GM21737 (cell line): ENCODE results near the gene LMNTD2.
A peak's percentile ranks its signal among the peaks of the same experiment; 100 is the strongest.
"Not testable (repeated sequence)": the region's sequence is repeated elsewhere in the genome, so short reads cannot be mapped to it uniquely, and the experiment has no call there.

Source experiments
- ATAC-seq: cut with Tn5 transposase; IDR thresholded peaks from one replicate; pipeline ENCODE4 v1.9.1; 2021; ENCODE audit warnings: mild to moderate bottlenecking, moderate library complexity; ENCODE audit not compliant: unreplicated experiment

The LMNTD2 gene

DNA sequence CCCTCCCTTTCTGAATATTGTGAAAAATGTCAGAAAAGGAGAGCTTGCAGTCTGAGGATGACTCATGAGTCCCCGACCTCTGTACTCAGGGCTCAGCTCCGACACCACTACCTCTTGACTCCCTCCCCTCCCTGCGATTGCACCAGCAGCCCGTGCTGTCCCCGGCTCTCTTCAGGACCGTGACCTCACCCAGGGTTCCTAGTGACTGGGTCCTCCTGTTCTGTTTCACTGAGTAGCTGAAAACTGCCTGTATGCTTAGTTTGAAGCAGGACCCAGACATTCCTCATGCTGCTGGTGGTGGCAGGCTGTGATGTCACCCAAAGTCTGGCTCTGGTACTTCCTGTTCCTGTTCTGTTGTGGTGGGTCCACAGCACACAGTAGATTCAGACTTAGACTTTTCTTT lies 27.4 kb upstream of the LMNTD2 start:
- ATAC-seq = no peak

DNA sequence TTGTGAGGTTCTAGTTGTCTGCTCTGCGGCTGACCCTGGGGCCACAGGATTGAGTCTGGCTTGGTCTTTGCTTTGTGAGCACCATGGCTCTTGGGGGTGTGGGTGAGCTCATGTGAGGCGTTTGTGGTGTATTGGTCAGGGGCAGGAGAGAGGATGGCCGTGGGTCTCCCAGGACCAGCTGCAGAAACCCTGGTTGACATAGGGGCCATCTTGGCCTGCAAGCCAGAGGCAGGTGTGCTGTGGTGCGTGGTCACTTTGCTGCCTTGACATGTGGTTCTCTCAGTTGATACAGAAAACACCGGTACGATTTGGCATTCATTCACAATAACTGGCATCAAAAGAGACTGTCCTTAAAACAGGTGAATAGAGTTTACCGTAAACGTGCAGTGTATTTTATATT lies 27.0 kb upstream of the LMNTD2 start:
- ATAC-seq = no peak

DNA sequence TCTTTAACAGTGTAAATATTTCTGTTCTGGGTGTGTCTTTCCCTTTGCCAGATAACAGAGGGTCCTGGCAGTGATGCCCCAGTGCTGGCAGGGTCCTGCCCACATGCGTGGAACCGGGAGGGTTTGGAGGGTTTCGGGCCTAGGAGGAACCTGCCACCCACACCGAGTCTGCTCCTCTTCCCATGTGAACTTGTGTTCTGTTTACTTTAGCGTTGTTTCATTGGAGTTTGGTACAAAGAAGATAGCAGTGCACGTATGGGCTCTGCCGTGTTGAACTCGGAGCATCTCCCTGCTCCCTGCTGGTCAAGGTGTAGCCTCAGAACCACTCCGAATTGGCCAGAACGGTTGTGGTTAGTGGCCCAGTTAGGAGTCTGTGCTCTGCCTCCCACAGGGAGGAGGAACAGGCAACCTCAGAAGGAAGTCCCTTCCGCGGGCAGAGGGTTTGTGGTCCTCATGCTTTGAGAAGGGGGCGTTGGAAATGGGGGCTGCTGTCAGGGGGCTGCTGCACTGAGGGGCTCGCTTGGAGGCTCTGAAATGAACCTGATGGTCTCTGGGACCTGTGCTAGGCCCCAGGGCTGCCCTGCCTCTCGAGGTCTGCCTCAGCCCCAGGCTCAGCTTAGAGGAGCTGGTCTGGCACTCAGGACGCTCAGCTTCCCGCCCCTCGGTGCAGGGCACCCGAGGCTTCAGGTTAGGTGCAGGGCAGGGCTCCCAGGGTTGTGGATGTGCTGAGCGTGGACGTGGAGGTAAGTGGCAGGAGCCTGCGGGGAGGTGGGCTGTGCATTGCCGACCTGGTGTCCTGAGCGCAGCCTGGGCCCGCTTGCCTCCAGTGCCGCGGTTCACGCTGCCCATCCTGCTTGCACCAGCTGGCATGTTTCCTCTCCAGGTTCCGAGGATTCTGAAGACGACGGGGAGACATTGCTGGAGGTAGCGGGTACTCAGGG lies 26.1 kb upstream of the LMNTD2 start:
- ATAC-seq = no peak

DNA sequence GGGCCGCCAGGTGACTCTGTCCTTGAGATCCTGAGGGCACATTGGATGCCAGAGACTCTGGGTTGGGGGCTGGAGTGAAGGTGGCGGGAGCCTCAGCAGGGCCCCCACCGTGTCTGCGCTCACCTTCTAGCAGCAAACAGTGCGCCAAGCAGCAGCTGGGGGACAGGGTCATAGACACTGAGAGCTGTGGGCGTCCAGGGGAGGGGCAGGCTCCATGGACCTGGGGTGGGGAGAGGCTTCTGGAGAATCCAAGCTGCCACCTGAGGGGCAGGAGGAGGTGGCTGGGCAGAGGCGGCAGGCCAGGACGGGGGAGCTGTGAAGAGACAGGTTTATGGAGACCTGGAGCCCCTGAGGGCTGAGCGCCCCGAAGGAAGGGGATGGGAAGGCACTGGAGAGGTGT lies 23.7 kb upstream of the LMNTD2 start:
- ATAC-seq = no peak

DNA sequence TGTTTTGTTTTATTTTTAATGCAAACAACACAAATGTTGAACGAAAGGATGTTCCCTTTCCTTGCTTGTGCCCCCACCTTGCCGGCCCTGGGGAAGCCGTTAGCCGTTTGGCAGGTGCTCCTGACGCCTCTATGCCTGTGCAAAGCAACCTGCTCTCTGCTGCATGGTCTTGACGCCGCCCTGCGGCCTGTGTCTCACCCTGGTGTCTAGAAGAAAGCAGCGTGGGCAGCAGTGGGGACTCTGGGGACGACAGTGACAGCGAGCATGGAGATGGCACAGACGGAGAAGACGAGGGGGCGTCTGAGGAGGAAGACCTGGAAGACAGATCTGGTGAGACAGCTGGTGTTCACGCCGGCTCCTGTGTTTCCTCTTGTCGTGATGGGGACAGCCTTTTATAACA lies 21.2 kb upstream of the LMNTD2 start:
- no peak for ATAC-seq

DNA sequence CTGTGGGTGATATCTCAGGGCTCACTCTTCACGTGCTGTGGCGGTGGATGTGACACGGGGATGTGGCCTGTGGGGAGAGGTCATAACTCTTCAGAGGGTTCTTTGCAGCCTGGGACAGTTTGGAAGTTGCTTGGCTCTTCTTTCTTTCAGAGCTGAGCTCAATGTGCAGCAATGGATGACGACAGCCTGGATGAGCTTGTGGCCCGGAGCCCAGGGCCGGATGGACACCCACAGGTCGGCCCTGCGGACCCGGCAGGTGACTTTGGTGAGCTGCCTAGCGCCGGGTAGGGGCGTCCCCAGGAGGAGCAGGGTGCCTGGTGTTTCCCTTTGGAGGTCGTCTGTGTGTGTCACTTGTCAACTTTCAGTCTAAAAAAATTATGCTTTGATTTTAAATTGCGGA lies 20.8 kb upstream of the LMNTD2 start:
- ATAC-seq = no peak

DNA sequence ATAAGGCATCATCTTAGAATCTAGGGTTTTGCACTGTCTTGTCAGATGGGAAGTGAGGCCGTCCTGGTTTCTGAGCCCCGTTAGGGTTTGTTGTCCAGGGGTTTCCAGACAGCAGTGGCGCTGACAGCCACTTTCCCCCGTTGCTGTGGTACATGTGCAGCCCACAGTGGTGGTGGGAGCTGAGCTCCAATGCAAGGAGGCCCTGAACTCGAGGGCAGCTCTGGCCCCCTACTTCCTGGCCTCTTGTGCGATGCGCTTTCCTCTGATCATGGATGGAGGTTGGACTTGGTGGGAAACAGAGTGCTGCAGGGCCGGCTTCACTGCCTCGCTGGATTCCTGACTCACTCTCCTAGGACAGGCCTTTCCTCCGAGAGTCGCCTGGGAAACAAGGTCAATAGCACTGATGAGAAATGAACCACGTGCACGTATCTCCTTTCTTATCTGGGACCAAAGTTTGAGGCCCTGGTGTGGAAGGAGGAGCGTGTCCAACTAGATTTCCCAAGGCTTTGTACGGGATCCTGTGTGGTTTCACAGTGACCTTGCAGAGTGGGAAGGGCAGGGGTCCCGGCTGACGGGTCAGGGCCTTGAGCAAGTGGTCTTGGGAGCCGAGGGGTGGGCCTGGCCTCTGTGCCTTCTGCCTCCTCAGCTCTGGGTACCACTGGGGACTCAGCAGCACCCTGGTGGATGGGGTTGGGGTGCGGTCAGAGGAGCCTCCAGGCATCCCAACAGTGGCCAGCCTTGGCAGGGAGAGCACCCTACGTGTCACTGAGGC lies 19.5 kb upstream of the LMNTD2 start:
- no peak for ATAC-seq

DNA sequence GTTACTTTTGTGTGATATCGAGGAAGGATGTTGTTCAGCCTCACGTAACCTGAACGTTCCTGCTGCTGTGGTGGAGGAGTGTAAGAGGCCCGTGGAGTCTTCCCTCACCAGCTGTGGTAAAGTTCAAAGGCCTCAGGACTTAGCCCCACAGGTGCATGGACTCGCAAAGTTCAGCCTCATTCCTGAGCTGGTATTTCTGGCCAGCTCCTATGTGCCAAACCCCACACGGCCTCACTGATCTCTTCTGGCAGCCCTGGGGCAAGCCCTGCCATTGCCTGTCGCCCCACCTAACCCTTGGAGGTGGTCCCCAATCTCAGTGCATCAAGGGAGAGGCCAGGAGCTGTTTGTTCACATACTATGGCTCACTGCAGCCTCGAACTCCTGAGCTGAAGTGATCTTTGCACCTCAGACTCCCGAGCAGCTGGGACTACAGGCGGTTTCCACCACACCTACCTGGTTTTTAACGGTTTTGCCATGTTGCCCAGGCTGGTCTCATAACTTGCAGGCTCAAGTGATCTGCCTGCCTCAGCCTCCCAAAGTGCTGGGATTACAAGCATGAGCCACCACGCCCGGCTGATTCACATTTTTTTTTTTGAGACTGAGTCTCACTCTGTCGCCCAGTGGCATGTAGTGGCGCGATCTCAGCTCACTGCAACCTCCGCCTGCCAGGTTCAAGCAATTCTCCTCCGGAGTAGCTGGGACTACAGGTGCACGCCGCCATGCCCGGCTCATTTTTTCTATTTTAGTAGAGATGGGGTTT lies 17.9 kb upstream of the LMNTD2 start:
- no peak for ATAC-seq

DNA sequence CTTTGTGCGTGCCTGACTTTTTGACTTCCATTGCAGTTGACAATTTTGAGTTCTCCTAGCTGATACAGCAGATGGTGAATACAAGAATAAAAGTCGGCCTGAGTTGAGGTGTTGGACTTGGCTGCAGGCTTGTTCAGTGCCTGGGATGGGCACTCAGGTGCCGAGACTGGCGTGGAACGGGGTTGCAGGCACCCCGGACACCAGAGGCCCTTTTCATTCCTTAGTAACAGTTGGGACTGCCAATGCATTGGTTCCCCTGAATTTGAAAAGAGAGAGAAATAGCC lies 17.0 kb upstream of the LMNTD2 start:
- no peak for ATAC-seq

DNA sequence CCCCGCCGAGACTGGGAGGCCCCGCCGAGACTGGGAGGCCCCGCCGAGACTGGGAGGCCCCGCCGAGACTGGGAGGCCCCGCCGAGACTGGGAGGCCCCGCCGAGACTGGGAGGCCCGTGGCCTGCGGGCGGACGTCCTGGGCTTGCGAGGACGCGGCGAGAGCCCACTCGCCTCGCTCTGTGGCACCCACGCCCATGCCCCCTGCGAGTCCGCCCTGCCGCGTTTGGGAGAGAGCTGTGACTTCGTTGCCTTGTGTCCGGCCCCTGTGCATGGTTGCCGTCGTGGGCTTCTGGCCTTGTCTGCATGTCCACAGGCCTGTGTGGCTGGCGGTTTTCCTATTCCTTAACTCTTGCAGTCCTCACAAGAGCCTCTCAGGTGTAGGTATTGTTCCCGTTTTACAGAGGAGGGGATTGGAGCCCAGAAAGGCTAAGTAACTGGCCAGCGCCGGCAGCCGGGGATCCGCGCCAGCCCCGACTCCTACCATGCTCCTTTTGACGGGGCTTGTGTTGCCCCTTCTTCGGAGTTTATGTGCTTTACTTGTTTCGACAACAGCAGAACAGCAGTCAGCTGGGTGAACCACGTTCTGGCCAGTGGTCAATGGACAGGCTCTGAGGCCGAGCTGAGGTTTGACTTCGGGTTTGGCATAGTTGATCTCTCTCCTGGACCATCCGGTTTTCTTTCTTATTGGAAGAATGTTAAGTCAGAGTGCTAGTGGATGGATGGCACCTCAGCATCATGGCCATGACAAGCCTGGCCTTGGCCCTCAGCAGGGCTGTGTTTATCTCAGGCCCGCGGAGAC lies 16.5 kb upstream of the LMNTD2 start:
- ATAC-seq = no peak

DNA sequence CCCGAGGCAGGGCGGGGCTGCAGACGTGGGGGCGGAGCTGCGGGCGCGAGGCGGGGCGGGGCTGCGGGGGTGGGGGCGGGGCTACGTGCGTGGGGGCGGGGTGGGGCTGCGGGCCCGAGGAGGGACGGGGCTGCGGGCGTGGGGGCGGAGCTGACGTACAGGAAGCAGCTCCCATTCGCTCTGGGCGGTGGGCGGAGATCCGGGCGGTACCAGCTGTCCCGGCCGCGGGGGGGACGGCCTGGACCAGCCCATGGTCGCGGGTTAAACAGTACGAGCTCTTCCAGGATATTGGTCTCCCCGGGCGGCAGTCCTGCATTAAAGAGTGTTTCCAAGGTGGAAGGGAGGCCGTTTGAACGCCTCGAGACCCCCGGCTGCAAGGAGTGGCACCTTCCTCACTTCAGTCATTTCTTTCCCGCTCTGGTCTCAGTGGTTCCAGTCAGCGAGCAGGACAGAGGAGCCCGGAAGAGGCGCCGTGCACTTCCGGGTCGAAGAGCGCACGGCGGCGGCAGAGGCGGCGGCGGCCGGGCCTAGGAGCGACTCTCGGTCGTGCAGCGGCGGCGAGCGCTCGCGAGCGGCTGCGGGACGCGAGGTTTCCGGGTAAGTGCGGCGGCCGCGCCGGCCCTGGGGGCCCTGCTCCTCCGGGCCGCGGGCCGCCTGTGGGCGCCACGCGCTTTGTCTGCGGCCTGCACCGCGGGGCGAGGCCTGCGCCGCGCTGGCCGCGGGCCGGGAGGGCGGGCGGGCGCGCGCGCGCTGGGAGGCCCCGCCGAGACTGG lies 15.6 kb upstream of the LMNTD2 start, which contains the start of gene PHRF1:
Gene PHRF1, plus strand, starts transcription at position 475 of the 773 bp plus-strand sequence. CDS start 5,043 bp downstream, outside the sequence.
- ATAC-seq = peak; percentile 79

DNA sequence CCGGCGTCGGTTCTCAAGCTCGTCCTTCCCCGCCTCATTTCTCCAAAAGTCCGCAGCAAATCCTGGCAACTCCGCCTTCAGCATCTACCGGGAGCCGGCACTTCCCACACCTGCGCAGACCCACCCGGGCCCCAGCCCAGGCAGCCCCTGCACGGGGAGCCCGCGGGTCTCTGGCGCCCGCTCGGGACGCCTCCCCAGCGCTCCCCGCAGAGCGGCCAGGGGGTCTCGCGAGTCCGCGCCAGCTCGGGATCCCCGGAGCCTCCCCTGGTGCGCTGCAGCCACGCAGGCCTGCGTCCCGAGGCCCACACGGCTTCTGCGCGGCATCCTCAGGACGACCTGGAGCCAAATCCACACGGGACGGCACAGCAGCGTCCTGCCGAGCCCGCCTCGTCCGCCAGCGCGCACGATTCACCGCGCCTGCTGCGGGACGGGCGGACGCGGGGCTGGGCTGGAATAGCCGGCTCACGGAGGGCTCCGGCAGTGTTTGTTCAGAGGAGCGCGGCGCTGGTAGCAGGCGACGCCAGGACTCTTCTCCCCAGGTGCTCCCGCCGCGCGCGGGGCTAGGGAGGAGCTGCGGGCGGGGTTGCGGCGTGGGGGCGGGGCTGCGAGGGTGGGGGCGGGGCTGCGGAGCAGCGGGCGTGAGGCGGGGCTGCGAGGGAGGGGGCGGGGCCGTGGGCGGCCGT lies 14.9 kb upstream of the LMNTD2 start:
- ATAC-seq = peak; percentile 22

DNA sequence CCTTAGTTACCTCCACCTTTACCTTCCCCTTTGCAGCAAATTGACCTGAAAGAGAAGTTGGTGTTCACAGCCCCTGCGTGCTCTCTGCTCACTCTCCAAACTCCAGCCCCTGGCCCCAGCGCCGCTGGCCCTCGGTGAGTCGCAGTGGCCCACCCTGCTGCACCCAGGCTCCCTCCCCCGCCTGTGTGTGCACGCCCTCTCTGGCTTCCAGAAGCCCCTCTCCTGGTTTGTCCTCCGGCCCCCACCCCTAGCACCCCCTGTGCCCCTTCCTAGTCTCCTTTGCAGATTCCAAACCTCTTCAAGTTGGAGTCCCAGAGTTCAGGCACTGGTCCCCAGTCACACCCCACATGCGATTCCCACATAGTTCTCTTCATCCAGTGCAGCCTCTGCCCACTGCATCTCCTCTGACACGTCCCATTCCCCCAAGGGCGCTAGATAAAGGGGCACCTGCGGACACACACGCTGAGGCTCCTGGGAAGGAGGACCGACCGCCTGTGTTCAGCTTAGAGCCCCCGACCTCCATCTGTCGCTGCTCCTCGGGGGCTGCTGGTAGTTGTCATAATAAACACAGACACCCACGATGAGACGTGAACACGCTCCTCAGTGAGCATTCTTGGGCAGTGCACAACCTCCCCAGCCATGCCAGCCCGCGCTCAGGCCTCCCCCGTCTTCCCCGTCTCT lies 14.2 kb upstream of the LMNTD2 start:
- ATAC-seq = no peak

DNA sequence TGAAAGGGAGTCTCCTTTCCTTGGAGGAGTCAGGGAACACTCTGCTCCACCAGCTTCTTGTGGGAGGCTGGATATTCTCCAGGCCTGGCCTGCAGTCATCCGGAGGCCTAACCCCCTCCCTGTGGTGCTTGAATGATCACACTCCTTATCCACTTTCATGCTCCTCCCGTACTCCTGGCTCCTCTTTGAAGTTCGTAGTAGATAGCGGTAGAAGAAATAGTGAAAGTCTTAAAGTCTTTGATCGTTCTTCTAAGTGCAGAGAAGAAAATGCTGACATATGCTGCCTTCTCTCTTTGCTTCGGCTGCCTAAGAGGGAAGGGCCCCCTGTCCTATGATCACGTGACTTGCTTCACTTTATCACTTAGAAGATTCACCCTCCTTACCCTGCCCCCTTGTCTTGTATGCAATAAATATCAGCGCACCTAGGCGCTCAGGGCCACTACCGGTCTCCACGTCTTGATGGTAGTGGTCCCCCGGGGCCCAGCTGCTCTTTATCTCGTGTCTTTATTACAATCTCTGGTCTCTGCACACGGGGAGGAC lies 13.6 kb upstream of the LMNTD2 start:
- not testable (repeated sequence) for ATAC-seq

DNA sequence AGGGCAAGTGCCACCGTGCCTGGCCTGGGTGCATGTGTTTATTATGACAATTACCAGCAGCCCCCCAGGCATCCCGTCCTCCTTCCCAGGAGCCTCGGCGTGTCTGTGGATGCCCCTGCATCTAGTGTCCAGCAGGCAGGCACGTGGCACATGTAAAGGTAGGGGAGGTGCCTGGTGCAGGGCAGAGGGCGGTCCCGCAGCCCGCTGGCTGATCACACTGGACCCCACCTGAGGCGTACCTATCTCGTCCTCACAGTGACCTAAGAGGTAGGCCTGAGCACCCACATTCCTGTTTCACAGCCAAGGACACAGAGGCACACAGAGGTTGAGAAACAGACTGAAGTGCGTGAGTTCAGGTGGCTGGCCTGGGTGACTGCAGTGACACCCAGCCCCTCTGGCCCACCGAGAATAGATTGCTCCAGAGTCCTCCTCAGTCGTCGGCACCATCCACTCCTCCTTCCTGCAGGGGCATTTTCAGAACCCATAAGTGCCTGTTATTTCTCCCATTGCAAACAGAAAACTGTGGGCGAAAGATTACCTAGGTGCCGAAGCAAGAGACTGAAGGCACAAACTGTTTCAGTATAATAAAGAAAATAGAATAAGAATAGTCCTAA lies 12.7 kb upstream of the LMNTD2 start:
- ATAC-seq = no peak

DNA sequence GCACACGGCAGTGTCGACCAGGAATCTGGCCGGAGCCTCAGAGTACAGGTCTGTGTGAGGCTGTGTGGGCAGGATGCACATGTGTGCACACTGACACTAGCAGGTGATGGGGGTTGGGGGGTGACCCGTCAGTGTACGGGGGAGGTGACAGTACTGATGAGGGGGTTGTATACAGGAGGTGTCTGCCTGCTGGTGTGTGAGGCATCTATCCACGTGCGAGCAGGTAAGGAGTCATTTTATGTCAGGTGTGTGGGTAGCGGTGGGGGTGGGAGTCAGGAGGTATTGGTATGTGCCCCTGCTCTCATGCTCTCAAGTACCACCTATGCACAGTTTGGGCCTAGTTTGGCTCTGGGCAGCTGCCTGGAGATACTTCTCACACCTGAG lies 11.3 kb upstream of the LMNTD2 start:
- ATAC-seq = no peak

DNA sequence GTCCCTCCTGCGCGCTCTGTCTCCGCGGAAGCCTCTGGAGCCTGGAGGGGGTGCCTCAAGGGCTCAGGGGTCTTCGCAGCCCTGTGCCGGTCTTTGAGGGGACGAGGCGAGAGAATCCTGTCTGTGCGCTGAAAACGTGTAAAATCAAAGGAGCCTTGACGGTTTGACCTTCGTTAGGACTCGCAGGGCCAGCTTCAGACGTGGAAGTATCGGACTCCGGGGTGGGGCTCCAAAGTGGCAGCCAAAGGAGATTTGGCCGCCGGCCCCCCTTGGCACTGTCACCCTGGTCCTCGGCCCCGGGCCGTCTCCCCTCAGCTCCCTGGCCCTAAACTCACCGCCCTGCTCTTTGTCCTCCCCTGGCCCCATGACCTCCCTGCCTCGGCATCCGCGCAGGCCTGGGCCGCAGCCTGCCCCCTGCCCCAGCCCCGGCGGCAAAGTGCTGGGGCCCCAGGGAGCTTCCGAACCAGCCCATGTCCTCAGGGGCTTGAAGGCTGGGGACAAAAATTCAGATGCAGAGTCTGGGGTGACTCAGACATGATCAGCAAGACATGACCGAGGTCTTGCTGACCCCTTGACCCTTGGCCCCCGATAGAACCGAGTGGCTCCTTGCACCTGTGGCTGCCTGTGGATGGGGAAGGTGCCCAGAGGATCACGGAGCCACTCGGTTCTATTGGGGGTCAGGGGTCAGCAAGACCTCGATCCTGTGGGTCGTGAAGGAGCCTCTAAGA lies 8.8 kb upstream of the LMNTD2 start:
- ATAC-seq = no peak
